Stimulated activated CD8-positive, alpha-beta memory T cell treated with anti-CD3 and anti-CD28 coated beads, Interleukin-7, amount 100 ng/mL, for 24 hours (primary cell): Measurements from ENCODE around the gene IL26.

ENCODE experiments used
- DNase-seq: peaks from one replicate; pipeline ENCODE4 v3.0.0-alpha.2; 2020; ENCODE audit warnings: low read depth

The IL26 gene, protein sequence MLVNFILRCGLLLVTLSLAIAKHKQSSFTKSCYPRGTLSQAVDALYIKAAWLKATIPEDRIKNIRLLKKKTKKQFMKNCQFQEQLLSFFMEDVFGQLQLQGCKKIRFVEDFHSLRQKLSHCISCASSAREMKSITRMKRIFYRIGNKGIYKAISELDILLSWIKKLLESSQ

DNA sequence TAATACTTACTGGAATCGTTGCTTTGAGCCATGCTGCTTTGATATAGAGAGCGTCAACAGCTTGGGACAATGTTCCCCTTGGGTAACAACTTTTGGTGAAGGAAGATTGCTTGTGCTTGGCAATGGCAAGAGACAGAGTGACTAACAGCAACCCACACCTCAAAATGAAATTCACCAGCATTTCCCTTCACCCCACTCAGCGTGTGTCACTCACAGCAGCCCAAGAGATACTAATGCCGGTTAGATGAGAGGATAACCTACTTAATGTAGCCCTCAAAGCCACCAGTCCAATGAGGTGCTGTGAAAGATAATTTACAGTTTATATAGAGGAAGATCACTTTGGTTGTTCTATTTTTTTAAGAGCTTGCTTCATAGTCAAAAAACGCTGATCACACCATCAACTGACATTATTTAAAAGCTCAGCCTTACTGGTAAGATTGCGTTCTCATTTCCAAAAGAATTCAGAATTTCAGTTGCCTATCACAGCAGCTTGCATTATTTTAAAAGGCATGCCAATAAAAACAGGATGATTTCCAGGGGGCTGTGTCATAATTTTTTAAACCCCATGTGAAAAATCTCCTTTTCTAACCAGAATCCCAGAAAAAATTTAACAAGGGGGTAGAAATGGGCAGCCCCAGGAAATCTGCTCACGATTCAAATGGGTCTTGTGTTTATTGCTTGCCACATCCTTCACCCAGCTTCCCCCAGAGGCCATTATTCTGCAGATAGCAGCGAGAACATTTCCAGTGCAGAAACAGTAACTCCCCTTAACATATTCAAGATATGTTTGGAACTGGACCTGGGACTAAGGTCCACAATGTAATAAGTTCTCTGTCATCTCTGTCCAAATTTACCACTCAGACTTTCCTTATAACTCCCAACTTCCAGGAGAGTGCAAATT, at the start of gene IL26:
TSS of gene IL26 (minus strand) at position 235 of the 901 bp plus-strand sequence. CDS start at position 181, 54 bp downstream.
- DNase-seq = no peak

- no peak for DNase-seq
Measured at GRCh38 chr12:68272732-68273131, 47.1 kb upstream of the IL26 start.

DNA sequence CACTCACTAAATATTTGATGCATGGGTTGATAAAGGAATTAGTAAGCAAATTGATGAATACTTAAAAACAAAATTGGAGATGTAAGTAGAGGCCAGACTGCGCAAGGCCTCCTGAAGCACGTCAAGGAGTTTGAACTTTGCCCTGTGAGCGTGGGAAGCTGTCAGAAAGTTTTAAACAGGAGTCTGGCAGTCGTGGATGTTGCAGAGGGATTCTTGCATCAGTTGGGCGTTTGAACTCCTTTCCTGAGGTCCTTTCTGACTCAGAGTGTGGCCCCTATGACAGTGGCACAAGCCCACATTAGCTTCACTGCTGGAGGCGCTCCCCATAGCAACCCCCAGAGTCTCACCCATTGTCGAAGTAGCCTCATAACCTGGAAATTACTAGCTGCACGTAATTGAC, 45.7 kb upstream of the IL26 start:
- DNase-seq = no peak

GRCh38 chr12:68270358-68270757, 44.7 kb upstream of the IL26 start:
- no peak for DNase-seq

DNA sequence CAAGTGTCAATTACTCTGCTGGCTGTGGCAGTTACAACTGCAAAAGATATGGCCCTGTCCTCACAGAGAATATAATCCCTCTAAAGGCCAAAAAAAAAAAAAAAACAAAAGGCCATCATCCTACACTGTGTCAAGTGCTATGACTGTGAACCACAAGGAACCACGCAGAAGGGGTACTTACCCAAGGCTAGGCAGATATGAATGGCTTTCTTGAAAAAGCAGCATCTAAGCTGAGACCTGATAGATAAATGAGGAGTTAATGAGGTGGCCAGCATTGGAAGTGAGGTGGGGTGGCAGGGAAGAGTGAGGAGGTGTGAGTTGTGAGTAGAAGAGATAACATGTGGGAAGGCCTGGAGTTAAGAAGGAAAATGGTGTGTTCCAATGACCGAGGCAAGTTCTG, 44.2 kb upstream of the IL26 start:
- no peak for DNase-seq

GRCh38 chr12:68268967-68269366, 43.4 kb upstream of the IL26 start:
- no peak for DNase-seq

GRCh38 chr12:68267892-68268396, 42.3 kb upstream of the IL26 start:
- DNase-seq = no peak

GRCh38 chr12:68264857-68265256, 39.2 kb upstream of the IL26 start:
- DNase-seq = no peak

GRCh38 chr12:68264158-68264855, 38.7 kb upstream of the IL26 start:
- DNase-seq = no peak

DNA sequence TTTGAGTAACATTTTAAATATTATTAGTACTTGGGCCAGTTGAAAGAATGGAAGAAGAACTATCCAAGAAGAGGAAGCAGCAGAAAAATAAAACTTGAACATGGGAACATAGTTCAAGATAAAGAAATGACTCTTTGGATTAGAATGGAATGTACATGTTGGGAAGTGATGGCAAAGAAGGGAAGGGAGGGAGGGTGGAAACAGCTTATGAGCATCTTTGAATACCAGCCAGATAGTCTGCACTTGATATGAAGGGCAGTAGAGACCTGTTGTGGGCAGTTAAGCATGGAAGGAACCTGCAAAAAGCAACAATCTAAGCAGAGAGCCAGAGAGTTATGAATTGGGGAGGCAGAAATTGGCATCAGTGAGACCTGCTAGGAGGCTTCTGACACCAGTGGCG, 37.8 kb upstream of the IL26 start:
- DNase-seq = no peak

DNA sequence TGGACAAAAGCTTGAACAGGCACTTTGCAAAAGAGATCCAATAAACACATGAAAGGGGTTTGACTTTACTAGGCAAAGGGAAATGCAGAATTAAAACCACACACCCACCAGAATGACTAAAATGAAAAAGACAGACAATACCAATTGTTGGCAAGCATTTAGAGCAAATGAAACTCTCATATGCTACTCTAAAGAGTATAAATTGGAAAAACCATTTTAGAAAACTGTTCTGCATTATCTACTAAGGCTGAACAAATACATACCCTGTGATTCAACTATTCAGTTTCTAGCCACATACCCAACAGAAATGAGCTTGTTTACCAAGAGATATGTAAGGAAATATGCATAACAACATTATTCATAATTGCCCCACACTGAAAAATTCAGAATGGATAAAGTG, 36.3 kb upstream of the IL26 start:
- no peak for DNase-seq

DNA sequence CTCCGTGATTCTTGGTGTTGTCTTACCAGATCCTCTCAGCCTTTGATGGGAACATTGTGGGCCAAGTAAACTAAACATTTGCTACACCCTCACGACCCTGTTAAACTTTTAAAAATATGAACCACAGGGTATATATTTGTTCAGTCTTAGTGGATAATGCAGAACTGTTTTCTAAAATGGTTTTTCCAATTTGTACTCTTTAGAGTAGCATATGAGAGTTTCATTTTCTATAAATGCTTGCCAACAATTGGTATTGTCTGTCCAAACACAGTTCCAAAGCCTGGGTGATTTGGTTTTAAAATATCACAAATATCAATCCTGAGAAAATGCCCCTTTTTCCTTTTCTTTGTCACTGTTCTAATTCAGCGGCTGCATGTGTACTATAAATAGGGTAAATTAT, 34.5 kb upstream of the IL26 start:
- DNase-seq = no peak

DNA sequence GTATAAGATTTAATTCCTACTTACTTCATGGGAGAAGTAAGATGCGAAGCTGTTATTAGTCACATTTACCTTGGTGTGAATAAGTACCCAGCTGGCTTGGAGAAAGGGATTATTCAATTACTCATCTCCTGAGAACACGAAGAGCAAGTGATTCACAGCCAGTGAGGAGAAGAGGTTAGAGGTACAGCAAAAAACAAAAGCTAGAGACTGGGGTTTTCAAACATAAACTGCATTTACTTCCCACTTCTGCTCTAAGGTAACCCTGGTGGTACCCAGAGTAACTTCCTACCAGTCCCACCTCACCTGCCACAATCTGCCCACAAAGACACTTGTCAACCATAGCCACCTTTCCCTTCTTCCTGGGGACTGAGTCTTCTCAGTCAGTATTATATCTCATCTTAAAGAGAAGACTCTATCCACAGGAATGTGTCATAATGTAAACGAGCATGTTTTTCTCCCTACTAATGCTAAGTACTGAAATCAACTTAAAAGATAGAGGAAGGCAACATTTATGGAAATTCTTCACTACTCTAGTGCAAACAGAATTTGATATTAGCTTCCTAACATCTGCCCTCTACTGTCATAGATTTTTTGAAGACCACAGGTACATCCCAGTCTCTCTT, 33.8 kb upstream of the IL26 start:
- DNase-seq = no peak

DNA sequence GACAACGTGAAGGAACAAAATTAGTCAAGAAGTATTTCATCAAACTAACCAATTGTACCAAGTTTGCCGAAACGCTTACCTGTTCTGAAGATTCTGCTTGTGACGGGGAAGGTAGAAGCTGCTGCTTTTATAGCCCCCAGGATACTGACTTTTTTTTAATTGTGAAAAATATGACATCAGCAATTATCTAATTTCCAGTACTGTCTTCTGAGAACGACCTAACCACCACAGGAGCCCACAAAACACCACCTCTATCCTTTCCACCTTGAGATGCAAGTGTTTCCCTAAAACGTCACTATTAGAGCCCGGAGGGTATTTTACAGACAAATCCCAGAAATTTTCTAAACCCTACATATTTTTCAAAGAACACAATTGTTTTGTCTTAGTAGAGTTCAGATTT, 27.9 kb upstream of the IL26 start, which contains the start of gene IL22:
TSS of gene IL22 (minus strand) at position 101 of the 400 bp plus-strand sequence. CDS start 156 bp downstream, outside the sequence.
- DNase-seq = no peak

DNA sequence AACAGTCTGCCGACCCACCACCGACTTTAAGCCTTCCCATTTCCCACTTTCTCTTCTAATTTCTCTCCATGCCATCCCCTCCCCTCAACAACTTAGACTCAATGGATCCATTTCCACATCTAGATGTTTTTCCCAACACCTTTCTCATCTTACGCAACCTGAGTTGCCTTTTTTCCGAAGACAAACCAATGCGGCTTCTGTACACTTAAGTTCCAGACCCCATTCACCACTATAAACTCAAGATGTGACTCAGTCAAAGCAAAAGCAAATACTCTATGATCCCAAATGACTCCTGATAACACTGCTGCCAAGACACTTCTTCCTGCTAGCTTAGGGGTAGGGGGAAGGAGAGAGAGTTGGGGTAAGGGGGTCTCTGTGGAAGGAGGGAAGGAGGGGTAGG, 26.5 kb upstream of the IL26 start:
- no peak for DNase-seq

- DNase-seq = no peak
Measured at GRCh38 chr12:68250454-68250853, 24.8 kb upstream of the IL26 start.

- DNase-seq = no peak
Measured at GRCh38 chr12:68247785-68248184, 22.2 kb upstream of the IL26 start.

DNA sequence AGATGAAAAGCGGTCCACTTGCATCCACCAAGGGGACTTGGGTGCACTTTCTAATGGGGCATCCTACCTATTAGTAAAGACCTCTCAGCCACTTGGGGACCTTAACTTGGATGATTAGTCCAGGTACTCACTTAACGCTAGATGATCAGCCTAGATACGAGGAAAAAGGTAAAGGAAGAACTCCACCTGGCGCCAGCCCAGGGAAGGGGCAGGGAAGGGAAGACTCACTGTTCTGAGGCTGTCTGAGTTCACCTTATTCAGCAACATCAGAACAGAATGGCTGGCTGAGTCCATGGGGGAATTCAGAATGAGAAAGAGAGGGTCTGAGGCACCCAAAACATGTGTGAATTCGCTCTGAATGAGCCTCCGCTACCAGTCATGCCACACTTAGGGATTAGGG, 20.7 kb upstream of the IL26 start:
- no peak for DNase-seq

DNA sequence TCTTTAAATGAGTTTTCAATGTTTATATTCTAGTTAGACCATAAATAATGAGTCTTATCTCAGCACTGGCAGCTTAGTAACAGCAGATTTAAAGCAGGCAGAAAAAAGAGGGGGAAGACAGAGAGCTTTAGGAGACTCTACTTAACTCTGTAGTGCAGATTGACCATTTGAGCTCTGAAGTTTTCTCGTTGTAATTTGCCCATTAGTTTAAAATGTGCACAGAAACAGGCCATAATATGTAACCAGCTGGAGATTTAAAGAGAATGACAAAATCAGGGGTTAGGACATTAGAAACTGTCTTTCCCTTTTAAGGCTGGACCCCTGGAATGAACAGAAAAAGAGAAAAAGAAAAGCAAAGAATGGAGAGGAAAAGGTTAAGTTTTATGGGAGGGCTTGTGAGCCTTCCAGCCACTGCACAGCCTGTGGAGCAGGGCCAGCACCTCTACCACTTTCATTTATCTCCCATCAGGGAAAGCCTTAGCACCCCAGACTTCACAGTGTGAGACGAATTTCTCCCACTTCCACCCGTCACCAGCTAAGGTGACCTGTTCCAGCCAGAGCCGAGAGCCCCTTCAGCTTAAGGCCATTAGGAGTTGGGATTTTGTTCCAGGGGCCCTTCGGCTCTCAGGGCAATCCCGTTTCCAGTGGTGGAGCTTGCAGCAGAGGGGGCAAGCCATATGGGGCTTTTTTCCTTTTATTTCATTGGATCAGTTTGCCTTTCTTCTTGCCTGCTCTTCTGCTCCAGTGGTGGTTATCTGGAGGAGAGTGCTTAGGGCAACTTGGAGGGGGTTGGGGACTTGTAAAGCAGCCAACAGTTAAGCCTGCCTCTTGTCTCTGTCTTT, 19.8 kb upstream of the IL26 start:
- DNase-seq = no peak

GRCh38 chr12:68242777-68243176, 17.2 kb upstream of the IL26 start:
- no peak for DNase-seq

- DNase-seq = peak; percentile 18
Measured at GRCh38 chr12:68240975-68241374, 15.4 kb upstream of the IL26 start.
